ENCODE data around the gene CSN1S1. TPM values are rescaled to one million over a fixed set of nuclear protein-coding genes. Genes with fewer than 3 reads are reported as not detected.

The CSN1S1 gene
- 1 to 10 TPM in 1 of 2 donors, not detected in 1; 2.1 TPM for total RNA-seq
- not detected for polyA plus RNA-seq
- long read RNA-seq, donor 1, partial matches to known transcripts, result 0 of 1 reads
- long read RNA-seq, donor 1, other reads (novel, unspliced or antisense), result 1 of 1 reads
- long read RNA-seq, donor 2, result 0 reads

GRCh38 chr4:69930768-69931167 is at the start of gene CSN1S1:
TSS of gene CSN1S1 (plus strand) at chr4:69931068. CDS start at chr4:69932556, 1,488 bp downstream.
- intact Hi-C loops (cut with DNase I), result no loop called here
- ATAC-seq (ENCODE audit: low FRiP score) (no peak), DNase-seq (no peak)
- no peak within 1 kb of the TSS for H3K4me3 ChIP-seq (ENCODE audit: low read length in 2 of 2)
- no peaks in the 10 kb centered on the region for H3K4me1 ChIP-seq (ENCODE audit: control insufficient read depth in 1 of 2, insufficient read depth in 2 of 2, low read length in 2 of 2)
- H3K27me3 ChIP-seq (ENCODE audit: control insufficient read depth in 1 of 2, insufficient read depth in 2 of 2, low read length in 1 of 2), result no peaks in the 10 kb centered on the region
- no peaks in the 10 kb centered on the region for H3K36me3 ChIP-seq (ENCODE audit: control insufficient read depth in 1 of 2, insufficient read depth in 2 of 2, low read length in 1 of 2)
- H3K27ac ChIP-seq (ENCODE audit: low read depth in 1 of 2, low read length in 2 of 2), result no peak within 1 kb of the TSS
- H3K9me3 ChIP-seq (ENCODE audit: control insufficient read depth, low read length), result no peaks in the 10 kb centered on the region
- 92 to 94% methylated on average over 3 of the region's 3 CpGs for WGBS, 2 donors

- no peaks in the 10 kb centered on the region for H3K4me1 ChIP-seq (ENCODE audit: control insufficient read depth in 1 of 2, insufficient read depth in 2 of 2, low read length in 2 of 2)
- H3K9me3 ChIP-seq (ENCODE audit: control insufficient read depth, low read length), result no peaks in the 10 kb centered on the region
- intact Hi-C loops (cut with DNase I), result loop anchor here (5.0 kb wide), 2 partner anchors 189 to 194 kb away; no protein-coding TSS in a partner anchor
- ATAC-seq (ENCODE audit: low FRiP score) (peak; percentile 87), DNase-seq (no peak)
- no peaks in the 10 kb centered on the region for H3K27me3 ChIP-seq (ENCODE audit: control insufficient read depth in 1 of 2, insufficient read depth in 2 of 2, low read length in 1 of 2)
- no peaks in the 10 kb centered on the region for H3K36me3 ChIP-seq (ENCODE audit: control insufficient read depth in 1 of 2, insufficient read depth in 2 of 2, low read length in 1 of 2)
- no peak overlapping the region for H3K27ac ChIP-seq (ENCODE audit: low read depth in 1 of 2, low read length in 2 of 2)
- H3K4me3 ChIP-seq (ENCODE audit: low read length in 2 of 2), result no peak overlapping the region
Measured at GRCh38 chr4:69881173-69881773, 49.6 kb upstream of the CSN1S1 start.

GRCh38 chr4:69882150-69882549 is 48.7 kb upstream of the CSN1S1 start:
- Histone ChIP-seq H3K27me3 (ENCODE audit: control insufficient read depth in 1 of 2, insufficient read depth in 2 of 2, low read length in 1 of 2) (no peaks in the 10 kb centered on the region), H3K27ac (ENCODE audit: low read depth in 1 of 2, low read length in 2 of 2) (no peak overlapping the region), H3K4me3 (ENCODE audit: low read length in 2 of 2) (no peak overlapping the region), H3K4me1 (ENCODE audit: control insufficient read depth in 1 of 2, insufficient read depth in 2 of 2, low read length in 2 of 2) (no peaks in the 10 kb centered on the region), H3K9me3 (ENCODE audit: control insufficient read depth, low read length) (no peaks in the 10 kb centered on the region), H3K36me3 (ENCODE audit: control insufficient read depth in 1 of 2, insufficient read depth in 2 of 2, low read length in 1 of 2) (no peaks in the 10 kb centered on the region)
- ATAC-seq (ENCODE audit: low FRiP score) (no peak), DNase-seq (no peak)
- intact Hi-C loops (cut with DNase I), result loop anchor here (5.0 kb wide), 2 partner anchors 190 to 195 kb away; no protein-coding TSS in a partner anchor

GRCh38 chr4:69888336-69888735 is 42.5 kb upstream of the CSN1S1 start:
- intact Hi-C loops (cut with DNase I), result no loop called here
- ATAC-seq (ENCODE audit: low FRiP score), result no peak
- no peak for DNase-seq

GRCh38 chr4:69894186-69894585 is 36.7 kb upstream of the CSN1S1 start:
- Histone ChIP-seq H3K4me3 (ENCODE audit: low read length in 2 of 2) (no peak overlapping the region), H3K27ac (ENCODE audit: low read depth in 1 of 2, low read length in 2 of 2) (no peak overlapping the region), H3K9me3 (ENCODE audit: control insufficient read depth, low read length) (no peaks in the 10 kb centered on the region), H3K27me3 (ENCODE audit: control insufficient read depth in 1 of 2, insufficient read depth in 2 of 2, low read length in 1 of 2) (no peaks in the 10 kb centered on the region), H3K36me3 (ENCODE audit: control insufficient read depth in 1 of 2, insufficient read depth in 2 of 2, low read length in 1 of 2) (no peaks in the 10 kb centered on the region), H3K4me1 (ENCODE audit: control insufficient read depth in 1 of 2, insufficient read depth in 2 of 2, low read length in 2 of 2) (no peaks in the 10 kb centered on the region)
- DNase-seq (no peak), ATAC-seq (ENCODE audit: low FRiP score) (no peak)
- intact Hi-C loops (cut with DNase I), result no loop called here
- WGBS, 2 donors, result 56 to 68% methylated on average over 5 of the region's 5 CpGs

More at GRCh38 chr4:69888336-69888735, 42.5 kb upstream of the CSN1S1 start:
- Histone ChIP-seq H3K9me3 (ENCODE audit: control insufficient read depth, low read length) (no peaks in the 10 kb centered on the region), H3K27ac (ENCODE audit: low read depth in 1 of 2, low read length in 2 of 2) (no peak overlapping the region), H3K4me3 (ENCODE audit: low read length in 2 of 2) (no peak overlapping the region), H3K27me3 (ENCODE audit: control insufficient read depth in 1 of 2, insufficient read depth in 2 of 2, low read length in 1 of 2) (no peaks in the 10 kb centered on the region), H3K36me3 (ENCODE audit: control insufficient read depth in 1 of 2, insufficient read depth in 2 of 2, low read length in 1 of 2) (no peaks in the 10 kb centered on the region), H3K4me1 (ENCODE audit: control insufficient read depth in 1 of 2, insufficient read depth in 2 of 2, low read length in 2 of 2) (no peaks in the 10 kb centered on the region)

- DNase-seq (no peak), ATAC-seq (ENCODE audit: low FRiP score) (no peak)
- H3K4me1 ChIP-seq (ENCODE audit: control insufficient read depth in 1 of 2, insufficient read depth in 2 of 2, low read length in 2 of 2), result no peaks in the 10 kb centered on the region
- H3K4me3 ChIP-seq (ENCODE audit: low read length in 2 of 2), result no peak overlapping the region
- H3K9me3 ChIP-seq (ENCODE audit: control insufficient read depth, low read length), result no peaks in the 10 kb centered on the region
- no peaks in the 10 kb centered on the region for H3K36me3 ChIP-seq (ENCODE audit: control insufficient read depth in 1 of 2, insufficient read depth in 2 of 2, low read length in 1 of 2)
- no peaks in the 10 kb centered on the region for H3K27me3 ChIP-seq (ENCODE audit: control insufficient read depth in 1 of 2, insufficient read depth in 2 of 2, low read length in 1 of 2)
- intact Hi-C loops (cut with DNase I), result no loop called here
- 86 to 95% methylated on average over 3 of the region's 3 CpGs for WGBS, 2 donors
- no peak overlapping the region for H3K27ac ChIP-seq (ENCODE audit: low read depth in 1 of 2, low read length in 2 of 2)
Measured at GRCh38 chr4:69894721-69895120, 36.1 kb upstream of the CSN1S1 start.

GRCh38 chr4:69896530-69897116 is 34.2 kb upstream of the CSN1S1 start:
- DNase-seq (no peak), ATAC-seq (ENCODE audit: low FRiP score) (no peak)
- intact Hi-C loops (cut with DNase I), result no loop called here

GRCh38 chr4:69907151-69907550 is 23.7 kb upstream of the CSN1S1 start:
- ATAC-seq (ENCODE audit: low FRiP score), result no peak
- no peak overlapping the region for H3K4me3 ChIP-seq (ENCODE audit: low read length in 2 of 2)
- intact Hi-C loops (cut with DNase I), result no loop called here
- DNase-seq, result no peak
- H3K4me1 ChIP-seq (ENCODE audit: control insufficient read depth in 1 of 2, insufficient read depth in 2 of 2, low read length in 2 of 2), result no peaks in the 10 kb centered on the region
- no peaks in the 10 kb centered on the region for H3K36me3 ChIP-seq (ENCODE audit: control insufficient read depth in 1 of 2, insufficient read depth in 2 of 2, low read length in 1 of 2)
- no peak overlapping the region for H3K27ac ChIP-seq (ENCODE audit: low read depth in 1 of 2, low read length in 2 of 2)
- H3K9me3 ChIP-seq (ENCODE audit: control insufficient read depth, low read length), result no peaks in the 10 kb centered on the region
- WGBS, 2 donors, result 18 to 23% methylated on average over 1 of the region's 1 CpG
- no peaks in the 10 kb centered on the region for H3K27me3 ChIP-seq (ENCODE audit: control insufficient read depth in 1 of 2, insufficient read depth in 2 of 2, low read length in 1 of 2)

More at GRCh38 chr4:69896530-69897116, 34.2 kb upstream of the CSN1S1 start:
- no peak overlapping the region for H3K27ac ChIP-seq (ENCODE audit: low read depth in 1 of 2, low read length in 2 of 2)
- H3K27me3 ChIP-seq (ENCODE audit: control insufficient read depth in 1 of 2, insufficient read depth in 2 of 2, low read length in 1 of 2), result no peaks in the 10 kb centered on the region
- H3K9me3 ChIP-seq (ENCODE audit: control insufficient read depth, low read length), result no peaks in the 10 kb centered on the region
- no peaks in the 10 kb centered on the region for H3K36me3 ChIP-seq (ENCODE audit: control insufficient read depth in 1 of 2, insufficient read depth in 2 of 2, low read length in 1 of 2)
- no peak overlapping the region for H3K4me3 ChIP-seq (ENCODE audit: low read length in 2 of 2)
- no peaks in the 10 kb centered on the region for H3K4me1 ChIP-seq (ENCODE audit: control insufficient read depth in 1 of 2, insufficient read depth in 2 of 2, low read length in 2 of 2)

GRCh38 chr4:69909195-69909594 is 21.7 kb upstream of the CSN1S1 start:
- Histone ChIP-seq H3K27me3 (ENCODE audit: control insufficient read depth in 1 of 2, insufficient read depth in 2 of 2, low read length in 1 of 2) (no peaks in the 10 kb centered on the region), H3K27ac (ENCODE audit: low read depth in 1 of 2, low read length in 2 of 2) (no peak overlapping the region), H3K4me1 (ENCODE audit: control insufficient read depth in 1 of 2, insufficient read depth in 2 of 2, low read length in 2 of 2) (no peaks in the 10 kb centered on the region), H3K36me3 (ENCODE audit: control insufficient read depth in 1 of 2, insufficient read depth in 2 of 2, low read length in 1 of 2) (no peaks in the 10 kb centered on the region), H3K9me3 (ENCODE audit: control insufficient read depth, low read length) (no peaks in the 10 kb centered on the region), H3K4me3 (ENCODE audit: low read length in 2 of 2) (no peak overlapping the region)
- 93 to 95% methylated on average over 4 of the region's 4 CpGs for WGBS, 2 donors
- DNase-seq (no peak), ATAC-seq (ENCODE audit: low FRiP score) (no peak)
- intact Hi-C loops (cut with DNase I), result no loop called here
